ENCODE results near the gene TMSB4Y.

TMSB4Y gene

GRCh38 chrY:13671122-13671521 is 32.6 kb upstream of the TMSB4Y start (continued):
- TF ChIP-seq ZNF518A (tag by site-specific recombination; conservative IDR thresholded peaks at IDR 0.05; ENCODE audit: low read depth): no peak

- POLR2A ChIA-PET: no interaction called here
- no peak overlapping the region for H3K4me3 ChIP-seq (ENCODE audit: low read depth, low read length)
These were observed 1.4 kb upstream of the TMSB4Y start for GRCh38 chrY:13702276-13702675.

GRCh38 chrY:13704121-13704930 is 627 bp downstream of the TMSB4Y start:
- no peak for TF ChIP-seq ZNF155 (tag by site-specific recombination; IDR thresholded peaks at IDR 0.05)
- no peak for TF ChIP-seq YY1 (tag by site-specific recombination; IDR thresholded peaks at IDR 0.05)
- TF ChIP-seq ZNF585B (tag by site-specific recombination; IDR thresholded peaks at IDR 0.05): no peak
- no peak for TF ChIP-seq ZNF658 (tag by site-specific recombination; IDR thresholded peaks at IDR 0.05)
- TF ChIP-seq KLF9 (tag by site-specific recombination; IDR thresholded peaks at IDR 0.05; ENCODE audit: low read depth): no peak
- TF ChIP-seq ZBTB17 (tag by site-specific recombination; IDR thresholded peaks at IDR 0.05): no peak
- no peak for TF ChIP-seq ZNF660 (tag by site-specific recombination; IDR thresholded peaks at IDR 0.05)
- no peaks in the 10 kb centered on the region for H3K9me3 ChIP-seq (ENCODE audit: control insufficient read depth, insufficient read depth, low read depth, low read length)
- H3K4me3 ChIP-seq (ENCODE audit: low read depth, low read length): no peak overlapping the region
- no peaks in the 10 kb centered on the region for H3K36me3 ChIP-seq (ENCODE audit: control insufficient read depth in 2 of 2, insufficient read depth in 1 of 2, low read length in 2 of 2)
- CTCF ChIA-PET: no interaction called here
- POLR2A ChIA-PET: no interaction called here
- H3K4me1 ChIP-seq (ENCODE audit: control insufficient read depth, insufficient read depth, low read length): no peaks in the 10 kb centered on the region
- no peak overlapping the region for H3K27ac ChIP-seq (ENCODE audit: extremely low read depth, low read depth, low read length)

More at GRCh38 chrY:13702276-13702675, 1.4 kb upstream of the TMSB4Y start:
- H3K4me1 ChIP-seq (ENCODE audit: control insufficient read depth, insufficient read depth, low read length): no peaks in the 10 kb centered on the region
- no peak for TF ChIP-seq ZNF670 (tag by site-specific recombination; IDR thresholded peaks at IDR 0.05; ENCODE audit: low read depth)
- TF ChIP-seq ZNF645 (tag by site-specific recombination; IDR thresholded peaks at IDR 0.05): no peak
- no peak for TF ChIP-seq FEZF1 (tag by site-specific recombination; IDR thresholded peaks at IDR 0.05)
- CTCF ChIA-PET: no interaction called here
- H3K36me3 ChIP-seq (ENCODE audit: control insufficient read depth in 2 of 2, insufficient read depth in 1 of 2, low read length in 2 of 2): no peaks in the 10 kb centered on the region
- H3K27ac ChIP-seq (ENCODE audit: extremely low read depth, low read depth, low read length): no peak overlapping the region
- H3K9me3 ChIP-seq (ENCODE audit: control insufficient read depth, insufficient read depth, low read depth, low read length): no peaks in the 10 kb centered on the region

GRCh38 chrY:13705197-13705596 is 1.5 kb downstream of the TMSB4Y start:
- H3K36me3 ChIP-seq (ENCODE audit: control insufficient read depth in 2 of 2, insufficient read depth in 1 of 2, low read length in 2 of 2): no peaks in the 10 kb centered on the region
- CTCF ChIA-PET: no interaction called here
- no peaks in the 10 kb centered on the region for H3K4me1 ChIP-seq (ENCODE audit: control insufficient read depth, insufficient read depth, low read length)
- H3K27ac ChIP-seq (ENCODE audit: extremely low read depth, low read depth, low read length): no peak overlapping the region
- POLR2A ChIA-PET: no interaction called here
- H3K4me3 ChIP-seq (ENCODE audit: low read depth, low read length): no peak overlapping the region
- H3K9me3 ChIP-seq (ENCODE audit: control insufficient read depth, insufficient read depth, low read depth, low read length): no peaks in the 10 kb centered on the region
- no peak for TF ChIP-seq ZNF658 (tag by site-specific recombination; IDR thresholded peaks at IDR 0.05)
- no peak for TF ChIP-seq ZNF677 (tag by site-specific recombination; IDR thresholded peaks at IDR 0.05)
- TF ChIP-seq ZNF121 (tag by site-specific recombination; IDR thresholded peaks at IDR 0.05): no peak
- no peak for TF ChIP-seq ZNF341 (tag by site-specific recombination; IDR thresholded peaks at IDR 0.05; ENCODE audit: low read depth)
- no peak for TF ChIP-seq WT1 (tag by site-specific recombination; IDR thresholded peaks at IDR 0.05)
- TF ChIP-seq ZNF76 (tag by site-specific recombination; IDR thresholded peaks at IDR 0.05; ENCODE audit: borderline replicate concordance, low read depth): no peak
- TF ChIP-seq ZNF549 (tag by site-specific recombination; IDR thresholded peaks at IDR 0.05): no peak
- TF ChIP-seq ZNF843 (tag by site-specific recombination; IDR thresholded peaks at IDR 0.05): no peak
- TF ChIP-seq ZSCAN23 (tag by site-specific recombination; IDR thresholded peaks at IDR 0.05): no peak
- TF ChIP-seq OVOL3 (tag by site-specific recombination; IDR thresholded peaks at IDR 0.05): no peak
- no peak for TF ChIP-seq ZNF394 (tag by site-specific recombination; IDR thresholded peaks at IDR 0.05; ENCODE audit: borderline replicate concordance)
- no peak for TF ChIP-seq SCRT2 (tag by site-specific recombination; IDR thresholded peaks at IDR 0.05)
- no peak for TF ChIP-seq ZNF521 (tag by site-specific recombination; IDR thresholded peaks at IDR 0.05)
- TF ChIP-seq OSR2 (tag by site-specific recombination; IDR thresholded peaks at IDR 0.05): no peak
- TF ChIP-seq ZNF335 (tag by site-specific recombination; conservative IDR thresholded peaks at IDR 0.05): no peak
- no peak for TF ChIP-seq RBAK (tag by site-specific recombination; IDR thresholded peaks at IDR 0.05)

Measured in HEK293 (cell line).